Measurements from ENCODE around the gene BCAS3.

BCAS3 gene

DNA sequence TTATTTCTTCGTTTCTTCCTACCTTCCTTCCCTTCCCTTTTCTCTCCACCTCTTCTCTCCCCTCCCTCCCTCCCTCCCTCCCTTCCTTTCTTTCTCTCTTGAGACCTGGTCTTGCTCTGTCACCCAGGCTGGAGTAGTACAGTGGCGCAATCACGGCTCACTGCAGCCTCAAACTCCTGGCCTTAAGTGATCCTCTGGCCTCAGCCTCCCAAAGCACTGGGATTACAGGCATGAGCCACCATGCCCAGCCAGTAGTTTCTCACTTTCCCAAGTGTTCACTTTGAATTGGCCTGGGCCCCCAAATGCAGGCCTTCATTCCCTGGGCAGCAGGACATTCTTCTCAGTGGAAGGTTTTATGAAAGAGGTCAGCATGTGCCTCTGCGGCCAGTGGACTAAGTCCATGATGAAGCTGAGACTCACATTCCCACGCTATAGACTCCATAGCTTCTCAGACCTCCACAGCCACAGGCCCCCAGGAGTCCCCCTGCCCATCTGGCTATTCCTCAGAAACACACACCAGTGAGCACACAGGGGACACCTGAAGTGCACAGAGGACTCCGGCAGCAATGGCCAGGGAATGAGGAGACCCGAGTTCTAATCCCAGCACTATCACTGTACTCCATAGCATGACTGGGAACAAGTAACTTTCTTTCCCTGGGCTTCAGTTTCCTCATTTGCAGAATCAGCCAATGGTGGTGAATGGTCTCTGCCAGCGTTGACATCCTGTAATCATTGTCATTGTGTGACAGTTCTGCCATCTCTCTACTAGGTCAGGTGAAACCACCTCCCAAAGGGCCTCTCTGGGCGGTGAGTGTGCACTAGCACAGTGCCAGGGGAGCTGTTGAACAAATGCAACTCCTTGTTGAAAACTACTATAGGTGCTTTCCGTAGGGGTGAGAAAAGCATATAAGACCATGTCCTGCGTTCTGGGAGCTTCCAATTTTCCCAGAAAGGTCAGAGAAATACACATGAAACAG, 652.8 kb downstream of the BCAS3 start:
- no peak for DNase-seq

DNA sequence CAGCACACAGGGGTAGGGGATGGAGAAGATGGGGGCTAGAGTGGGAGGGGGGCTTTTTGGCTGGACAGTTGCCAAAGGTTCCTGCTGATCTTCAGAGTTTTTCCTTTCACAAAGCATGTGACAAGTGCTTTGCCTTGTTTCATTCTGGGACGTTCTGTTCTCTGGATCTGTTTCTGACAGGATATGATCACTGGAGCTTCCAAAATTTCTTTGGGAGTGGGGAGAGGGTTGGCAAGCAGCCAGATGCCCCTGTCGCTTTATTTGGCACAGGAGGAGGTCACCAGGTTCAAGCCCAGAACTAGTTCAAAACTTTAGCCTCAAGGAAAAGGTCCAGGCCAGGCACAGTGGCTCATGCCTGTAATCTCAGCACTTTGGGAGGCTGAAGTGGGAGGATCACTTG, 653.5 kb downstream of the BCAS3 start:
- DNase-seq: no peak

GRCh38 chr17:61331886-61332285, 654.2 kb downstream of the BCAS3 start:
- DNase-seq: no peak

- no peak for DNase-seq
These were observed 655.5 kb downstream of the BCAS3 start for GRCh38 chr17:61333136-61333535.

GRCh38 chr17:61334673-61335072, 657.0 kb downstream of the BCAS3 start:
- DNase-seq: no peak

- DNase-seq: no peak
These were observed 657.6 kb downstream of the BCAS3 start for GRCh38 chr17:61335105-61335844.

GRCh38 chr17:61335845-61336655, 658.4 kb downstream of the BCAS3 start:
- DNase-seq: no peak

GRCh38 chr17:61337290-61337689, 659.6 kb downstream of the BCAS3 start:
- no peak for DNase-seq

GRCh38 chr17:61338000-61338798, 660.5 kb downstream of the BCAS3 start:
- DNase-seq: no peak

DNA sequence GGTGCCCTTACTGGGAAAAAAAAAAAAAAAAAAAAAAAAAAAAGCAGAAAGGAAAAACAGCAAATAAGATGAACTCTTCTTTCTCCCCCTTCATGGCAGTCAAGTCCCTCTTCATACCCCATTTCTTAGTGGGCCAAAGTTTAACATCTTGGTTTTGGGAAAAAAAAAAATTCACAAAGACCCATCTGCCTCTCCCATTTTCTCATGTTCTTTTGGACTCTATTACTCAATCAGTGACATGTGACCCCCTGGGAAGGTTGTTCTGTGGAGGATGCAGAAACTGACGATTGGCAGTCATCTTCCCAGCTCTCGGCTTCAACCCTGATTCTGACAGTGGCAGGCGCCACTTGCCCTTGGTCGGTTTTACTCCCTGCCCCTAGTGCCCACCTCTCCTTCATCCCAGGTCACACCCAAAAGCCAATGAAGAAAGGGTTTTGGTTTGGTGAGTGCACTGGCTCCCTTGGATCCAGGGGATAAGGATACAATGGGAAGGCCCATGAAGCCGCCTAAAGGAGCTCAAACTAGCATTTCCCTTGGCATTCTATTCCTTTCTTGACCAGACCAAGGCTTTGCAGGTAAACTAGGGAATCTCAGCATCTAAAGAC, 661.3 kb downstream of the BCAS3 start:
- no peak for DNase-seq

DNA sequence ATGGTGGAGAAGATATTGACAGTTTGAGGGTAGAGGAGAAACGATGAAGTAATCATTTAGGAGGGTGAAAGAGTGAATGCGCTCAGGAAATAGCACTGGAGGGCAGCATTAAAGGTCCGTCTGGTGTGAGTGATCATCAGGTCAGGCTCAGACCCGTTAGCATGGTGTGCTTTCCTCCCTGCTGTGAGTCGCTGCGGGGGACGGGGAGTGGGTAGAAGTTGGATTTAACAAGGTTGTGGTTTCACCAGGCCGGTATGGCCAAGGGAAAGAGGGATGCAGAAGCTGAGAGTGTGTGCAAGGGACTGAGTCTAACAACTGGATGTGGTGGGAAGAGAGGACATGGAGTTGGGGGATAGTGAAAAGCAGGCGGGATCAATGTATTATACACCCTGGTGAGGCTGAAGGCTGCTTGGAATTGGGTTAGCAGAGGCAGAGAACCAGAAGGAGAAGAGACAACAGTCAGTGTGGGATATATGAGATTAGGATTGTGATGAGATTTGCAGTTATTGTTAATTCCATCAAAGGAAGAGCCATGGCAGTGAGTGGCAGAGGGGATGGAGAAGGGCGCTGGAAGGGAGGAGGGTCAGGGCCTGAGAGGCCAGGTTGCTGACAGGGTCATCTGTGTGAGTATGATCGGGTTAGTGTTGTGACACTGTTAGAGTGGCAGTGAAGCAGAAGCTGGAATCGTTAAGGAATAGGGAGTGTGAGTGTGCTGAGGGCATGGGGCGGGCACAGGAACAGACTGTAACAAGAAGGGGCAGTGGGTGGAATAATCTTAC, 663.0 kb downstream of the BCAS3 start:
- no peak for DNase-seq

GRCh38 chr17:61343576-61343975, 665.9 kb downstream of the BCAS3 start:
- no peak for DNase-seq

DNA sequence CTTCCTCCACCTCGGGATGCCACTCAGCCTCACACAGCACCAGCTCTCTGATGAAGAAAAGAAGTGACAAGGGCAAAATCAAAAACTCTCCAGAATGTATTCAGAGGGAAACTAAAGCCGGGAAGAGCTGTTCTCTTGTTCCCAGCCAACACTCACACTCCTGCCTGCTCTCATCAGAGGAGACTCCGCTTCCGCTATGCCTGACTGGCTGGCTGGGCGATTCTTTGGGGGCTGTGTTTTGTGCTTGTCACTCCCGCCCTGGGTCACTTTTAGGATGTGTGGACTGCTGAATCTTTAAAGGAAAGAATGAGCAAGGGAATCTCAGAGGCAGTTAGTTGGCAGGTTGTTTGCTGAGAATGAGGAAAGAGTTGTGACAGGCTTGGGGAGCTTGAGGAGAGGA, 667.4 kb downstream of the BCAS3 start:
- no peak for DNase-seq

- no peak for DNase-seq
These were observed 668.4 kb downstream of the BCAS3 start for GRCh38 chr17:61345825-61346666.

GRCh38 chr17:61349350-61349749, 671.7 kb downstream of the BCAS3 start:
- DNase-seq: peak; percentile 39

DNA sequence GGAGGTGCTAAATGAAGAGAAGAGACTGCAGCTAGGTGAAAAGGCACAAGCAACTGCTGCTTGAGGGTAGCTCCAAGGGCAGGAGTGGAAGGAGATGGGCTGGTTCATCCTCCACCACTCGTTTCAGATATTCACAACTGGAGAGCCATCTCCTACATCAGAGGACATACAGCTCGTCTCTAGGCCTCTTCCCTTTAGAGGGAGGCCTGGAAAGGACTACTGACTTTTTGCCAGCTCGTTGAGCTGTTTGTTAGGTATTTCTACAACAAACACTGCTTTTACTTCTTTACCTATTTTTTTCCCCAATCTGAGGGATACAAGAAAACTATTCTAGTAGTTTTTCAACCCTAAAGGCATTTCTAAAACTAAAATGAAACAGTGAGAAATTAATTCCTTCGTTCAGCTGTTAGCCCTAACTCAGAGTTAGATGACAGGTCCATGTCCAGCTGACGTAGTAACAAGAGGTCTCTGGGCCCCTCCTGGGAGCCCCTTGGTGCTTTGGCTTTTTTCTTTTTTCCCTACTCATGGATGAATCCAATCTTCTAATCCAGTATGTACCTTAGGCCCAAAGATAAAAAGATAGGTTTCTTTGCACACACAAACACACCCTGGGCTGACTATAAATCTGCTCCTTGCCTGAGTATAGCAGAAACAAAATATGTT, 674.2 kb downstream of the BCAS3 start:
- no peak for DNase-seq

DNA sequence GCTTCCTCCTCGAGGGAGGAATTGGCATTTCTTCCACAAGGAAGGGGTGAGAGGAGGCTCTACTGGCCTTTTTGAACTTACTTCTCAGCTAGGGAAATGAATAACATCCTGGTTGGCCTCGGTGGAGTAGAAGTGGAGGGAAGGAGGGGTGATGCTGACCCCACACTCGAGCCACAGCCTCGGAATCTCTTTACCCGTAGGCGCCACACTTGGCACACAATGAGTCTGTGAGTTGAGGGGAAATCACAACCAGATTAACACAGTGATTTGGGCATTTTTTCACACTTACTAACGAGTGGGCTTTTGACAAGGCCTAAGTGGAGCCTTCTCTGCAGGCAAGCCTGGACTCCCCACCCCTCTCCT, 674.7 kb downstream of the BCAS3 start:
- DNase-seq: no peak

- no peak for DNase-seq
These were observed 675.3 kb downstream of the BCAS3 start for GRCh38 chr17:61352781-61353491.

GRCh38 chr17:61353615-61354014, 676.0 kb downstream of the BCAS3 start:
- DNase-seq: no peak

All from OCI-M1 (cell line).